Activated CD8-positive, alpha-beta memory T cell treated with anti-CD3 and anti-CD28 coated beads, Interleukin-2, amount 50 U/mL, for 48 hours (primary cell): Measurements from ENCODE around the gene ESR2.
"Not testable (repeated sequence)": the region's sequence is repeated elsewhere in the genome, so short reads cannot be mapped to it uniquely, and the experiment has no call there.

Experiments used
- DNase-seq: peaks from one replicate; pipeline ENCODE4 v3.0.0-alpha.2; 2020

Gene ESR2

GRCh38 chr14:64196056-64196455 is 98.1 kb downstream of the ESR2 start:
- DNase-seq, result no peak

- DNase-seq, result no peak
Observed at GRCh38 chr14:64195199-64195598, 99.0 kb downstream of the ESR2 start.

GRCh38 chr14:64194404-64194803 is 99.8 kb downstream of the ESR2 start:
- DNase-seq, result no peak

GRCh38 chr14:64193821-64194220 is 100.3 kb downstream of the ESR2 start:
- no peak for DNase-seq

GRCh38 chr14:64191756-64192155 is 102.4 kb downstream of the ESR2 start:
- no peak for DNase-seq

GRCh38 chr14:64190974-64191502 is 103.1 kb downstream of the ESR2 start:
- DNase-seq, result no peak

GRCh38 chr14:64187331-64187730 is 106.8 kb downstream of the ESR2 start:
- DNase-seq, result no peak

- no peak for DNase-seq
Observed at GRCh38 chr14:64186231-64187129, 107.7 kb downstream of the ESR2 start.

GRCh38 chr14:64185184-64185583 is 109.0 kb downstream of the ESR2 start:
- no peak for DNase-seq

GRCh38 chr14:64184103-64184729 is 110.0 kb downstream of the ESR2 start:
- no peak for DNase-seq

GRCh38 chr14:64182908-64183307 is 111.3 kb downstream of the ESR2 start:
- DNase-seq, result not testable (repeated sequence)

- no peak for DNase-seq
Observed at GRCh38 chr14:64178814-64179213, 115.4 kb downstream of the ESR2 start.

- no peak for DNase-seq
Observed at GRCh38 chr14:64176330-64176729, 117.8 kb downstream of the ESR2 start.

GRCh38 chr14:64174922-64175782 is 119.0 kb downstream of the ESR2 start:
- no peak for DNase-seq

GRCh38 chr14:64170181-64170580 is 124.0 kb downstream of the ESR2 start:
- DNase-seq, result no peak

- no peak for DNase-seq
Observed at GRCh38 chr14:64159588-64159987, 134.6 kb downstream of the ESR2 start.

- no peak for DNase-seq
Observed at GRCh38 chr14:64158608-64159007, 135.6 kb downstream of the ESR2 start.

- DNase-seq, result no peak
Observed at GRCh38 chr14:64149921-64150320, 144.2 kb downstream of the ESR2 start.

- no peak for DNase-seq
Observed at GRCh38 chr14:64147126-64147790, 146.9 kb downstream of the ESR2 start.

- no peak for DNase-seq
Observed at GRCh38 chr14:64137657-64138290, 156.4 kb downstream of the ESR2 start.

- no peak for DNase-seq
Observed at GRCh38 chr14:64126548-64126947, 167.6 kb downstream of the ESR2 start.

- no peak for DNase-seq
Observed at GRCh38 chr14:64125270-64125669, 168.9 kb downstream of the ESR2 start.
